H1 (cell line): Measurements from ENCODE around the gene NDUFA8. TPM values are rescaled to one million over a fixed set of nuclear protein-coding genes. Genes with fewer than 3 reads are reported as not detected.

Experiments used
- CTCF ChIA-PET: fragments of 300-600 bp; sonication (Branson Sonifier 250); formaldehyde crosslinking; loops from one replicate; lab custom pipeline; 2021; ENCODE audit not compliant: partially characterized antibody; lab: Charles Lee
- POLR2A ChIA-PET: fragments of 300-600 bp; sonication (Branson Sonifier 250); formaldehyde crosslinking; loops from one replicate; lab custom pipeline; 2021; ENCODE audit warnings: inconsistent platforms; ENCODE audit not compliant: partially characterized antibody; lab: Charles Lee
- DNase-seq, 2 experiments: peaks; one replicate each; pipeline versions ENCODE4 v3.0.0 to v3.0.0-alpha.2; 2010 to 2022; ENCODE audit warnings: low spot score in 2 of 2, low read depth in 1 of 2, mixed read lengths in 1 of 2
- FAIRE-seq: peaks from 2 replicates; lab custom pipeline; 2011; peaks lifted over from hg19 to GRCh38; lab: Jason Lieb, UNC
- H2AFZ ChIP-seq: 2 replicates; pipeline ENCODE4 v1.8.1; 2012; ENCODE audit warnings: low read length, inconsistent platforms
- H2AK5ac ChIP-seq: 2 replicates; pipeline ENCODE4 v1.6.1; 2013; ENCODE audit warnings: low read depth, low read length
- H2BK120ac ChIP-seq: replicated peaks from 2 replicates; pipeline ENCODE3; 2013; ENCODE audit warnings: low read depth, low read length, inconsistent platforms
- H2BK12ac ChIP-seq: 2 replicates; pipeline ENCODE4 v1.6.1; 2013; ENCODE audit warnings: low read depth, low read length
- H2BK15ac ChIP-seq: 2 replicates; pipeline ENCODE4 v1.6.1; 2013; ENCODE audit warnings: low read length
- H2BK20ac ChIP-seq: 2 replicates; pipeline ENCODE4 v1.6.1; 2013; ENCODE audit warnings: low read length
- H2BK5ac ChIP-seq: 2 replicates; pipeline ENCODE4 v1.6.1; 2013; ENCODE audit warnings: low read depth, low read length
- H3K14ac ChIP-seq: 2 replicates; pipeline ENCODE4 v1.6.1; 2013; ENCODE audit warnings: inconsistent platforms; ENCODE audit not compliant: insufficient read length
- H3K18ac ChIP-seq: 2 replicates; pipeline ENCODE4 v1.6.1; 2013; ENCODE audit warnings: low read length; ENCODE audit errors: extremely low read depth
- H3K23ac ChIP-seq: 2 replicates; pipeline ENCODE4 v1.6.1; 2013; ENCODE audit warnings: inconsistent platforms; ENCODE audit not compliant: insufficient read length
- H3K23me2 ChIP-seq: 2 replicates; pipeline ENCODE4 v1.6.1; 2013; ENCODE audit warnings: low read depth, low read length
- H3K27ac ChIP-seq: 2 replicates; pipeline ENCODE4 v1.6.1; 2011; ENCODE audit warnings: low read depth, low read length, inconsistent platforms
- H3K27me3 ChIP-seq, 4 experiments: replicated peaks in 1 of 4; 1 replicate in 1 of 4; 2 replicates in 3 of 4; pipeline versions ENCODE4 v1.6.1 to v1.8.1; 2011 to 2013; ENCODE audit warnings: low read length in 3 of 4, mild to moderate bottlenecking in 3 of 4, inconsistent platforms in 2 of 4, mixed read lengths in 2 of 4, moderate library complexity in 1 of 4; ENCODE audit not compliant: control insufficient read depth in 3 of 4, insufficient read depth in 3 of 4; ENCODE audit errors: extremely low read depth in 1 of 4
- H3K36me3 ChIP-seq, 4 experiments: 2 replicates each; pipeline versions ENCODE4 v1.6.1 to v1.8.1; 2011 to 2013; ENCODE audit warnings: mild to moderate bottlenecking in 4 of 4, low read length in 3 of 4, moderate library complexity in 2 of 4, control low read depth in 1 of 4, inconsistent platforms in 1 of 4; ENCODE audit not compliant: insufficient read depth in 4 of 4, control insufficient read depth in 2 of 4
- H3K4ac ChIP-seq: replicated peaks from 2 replicates; pipeline ENCODE3; 2013; ENCODE audit warnings: low read length, low read depth, mixed read lengths, inconsistent platforms; ENCODE audit not compliant: insufficient read length
- H3K4me1 ChIP-seq, 4 experiments: replicated peaks in 1 of 4; 1 replicate in 1 of 4; 2 replicates in 3 of 4; pipeline versions ENCODE4 v1.6.1 to v1.8.1; 2011 to 2013; ENCODE audit warnings: low read length in 3 of 4, inconsistent platforms in 2 of 4, mixed read lengths in 1 of 4; ENCODE audit not compliant: insufficient read depth in 4 of 4, control insufficient read depth in 3 of 4
- H3K4me2 ChIP-seq, 2 experiments: 2 replicates each; pipeline versions ENCODE4 v1.6.1 to v1.8.1; 2011 to 2013; ENCODE audit warnings: low read depth in 2 of 2, low read length in 2 of 2, control low read depth in 1 of 2, inconsistent platforms in 1 of 2, mild to moderate bottlenecking in 1 of 2; ENCODE audit not compliant: insufficient read depth in 1 of 2
- H3K4me3 ChIP-seq, 4 experiments: fragments of 200-600, 300-600 bp in 1 of 4; sonication (generic), shearing (Covaris generic), sonication (Bioruptor Twin) in 1 of 4; 2 replicates each; pipeline versions ENCODE4 v1.5.1 to v1.8.1; 2011 to 2016; ENCODE audit warnings: low read length in 4 of 4, low read depth in 3 of 4, control low read depth in 2 of 4, inconsistent platforms in 2 of 4, mild to moderate bottlenecking in 2 of 4, mixed read lengths in 1 of 4, moderate library complexity in 1 of 4; ENCODE audit not compliant: insufficient read depth in 2 of 4; ENCODE audit errors: extremely low read depth in 1 of 4
- H3K56ac ChIP-seq: replicated peaks from 2 replicates; pipeline ENCODE3; 2013; ENCODE audit warnings: low read depth, mild to moderate bottlenecking, mixed read lengths, low read length, inconsistent platforms; ENCODE audit not compliant: insufficient read length
- H3K79me1 ChIP-seq: 2 replicates; pipeline ENCODE4 v1.6.1; 2013; ENCODE audit warnings: low read depth, low read length, control low read depth
- H3K79me2 ChIP-seq, 2 experiments: 2 replicates each; pipeline versions ENCODE4 v1.6.1 to v1.8.1; 2012 to 2013; ENCODE audit warnings: low read length in 2 of 2, mild to moderate bottlenecking in 2 of 2, inconsistent platforms in 1 of 2; ENCODE audit not compliant: insufficient read depth in 2 of 2, control insufficient read depth in 1 of 2
- H3K9ac ChIP-seq, 4 experiments: replicated peaks in 1 of 4; 1 replicate in 1 of 4; 2 replicates in 3 of 4; pipeline versions ENCODE4 v1.6.1 to v1.8.1; 2011 to 2013; ENCODE audit warnings: low read depth in 3 of 4, low read length in 3 of 4, control low read depth in 2 of 4, mild to moderate bottlenecking in 2 of 4, moderate library complexity in 2 of 4, inconsistent platforms in 1 of 4; ENCODE audit errors: extremely low read depth in 1 of 4
- H3K9me3 ChIP-seq, 2 experiments: 2 replicates each; pipeline versions ENCODE4 v1.6.1 to v1.8.1; 2012 to 2013; ENCODE audit warnings: mild to moderate bottlenecking in 2 of 2, moderate library complexity in 2 of 2, control low read depth in 1 of 2, inconsistent platforms in 1 of 2, low read depth in 1 of 2, low read length in 1 of 2, mixed read lengths in 1 of 2; ENCODE audit not compliant: insufficient read depth in 2 of 2
- H4K20me1 ChIP-seq, 2 experiments: replicated peaks in 1 of 2; 2 replicates each; pipeline versions ENCODE3 to v1.8.1; 2011 to 2013; ENCODE audit warnings: inconsistent platforms in 2 of 2, low read length in 2 of 2, mild to moderate bottlenecking in 1 of 2; ENCODE audit not compliant: insufficient read depth in 2 of 2, control insufficient read depth in 1 of 2
- H4K5ac ChIP-seq: 2 replicates; pipeline ENCODE4 v1.6.1; 2013; ENCODE audit warnings: low read length, low read depth, mixed read lengths, inconsistent platforms; ENCODE audit not compliant: insufficient read length
- H4K8ac ChIP-seq: 2 replicates; pipeline ENCODE4 v1.8.0; 2013; ENCODE audit warnings: mild to moderate bottlenecking, moderate library complexity, low read length, inconsistent platforms; ENCODE audit not compliant: insufficient read depth; ENCODE audit errors: extremely low read depth
- H4K91ac ChIP-seq: replicated peaks from 2 replicates; pipeline ENCODE3; 2013; ENCODE audit warnings: low read length, mixed read lengths, inconsistent platforms; ENCODE audit not compliant: insufficient read length
- CHD1 ChIP-seq: IDR thresholded peaks from 2 replicates; pipeline ENCODE4 v1.6.1; 2012; ENCODE audit warnings: low read depth, low read length, improper control_type of control experiment
- EGR1 ChIP-seq: IDR thresholded peaks from 2 replicates; pipeline ENCODE4 v1.6.1; 2011; ENCODE audit warnings: low read depth, low read length, borderline replicate concordance
- PHF8 ChIP-seq: fragments of 200-600 bp; sonication (generic); conservative IDR thresholded peaks from 2 replicates; pipeline ENCODE4 v1.7.1; 2012; ENCODE audit warnings: low read depth, mild to moderate bottlenecking, inconsistent platforms, low read length, moderate library complexity
- RAD21 ChIP-seq, 2 experiments: IDR thresholded peaks in 1 of 2; conservative IDR thresholded peaks in 1 of 2; 2 replicates each; pipeline ENCODE4 v1.6.1; 2011; ENCODE audit warnings: low read depth in 2 of 2, low read length in 2 of 2, improper control_type of control experiment in 1 of 2, inconsistent platforms in 1 of 2, mild to moderate bottlenecking in 1 of 2, moderate library complexity in 1 of 2
- RBBP5 ChIP-seq: IDR thresholded peaks from 2 replicates; pipeline ENCODE4 v1.7.1; 2012; ENCODE audit warnings: low read depth, mild to moderate bottlenecking, inconsistent platforms, low read length, moderate library complexity, borderline replicate concordance
- RFX5 ChIP-seq: IDR thresholded peaks from 2 replicates; pipeline ENCODE4 v1.6.1; 2011; ENCODE audit warnings: low read depth, low read length, improper control_type of control experiment, borderline replicate concordance
- RNF2 ChIP-seq: fragments of 200-900, 300-1000 bp; sonication (generic); IDR thresholded peaks from 2 replicates; pipeline ENCODE4 v1.7.1; 2016; ENCODE audit warnings: borderline replicate concordance, low read depth, mild to moderate bottlenecking, antibody characterized with exemption, low read length; ENCODE audit not compliant: poor library complexity, severe bottlenecking; ENCODE audit errors: missing control alignments
- SP1 ChIP-seq: IDR thresholded peaks from 2 replicates; pipeline ENCODE4 v1.6.1; 2011; ENCODE audit warnings: low read depth, low read length
- TAF1 ChIP-seq: IDR thresholded peaks from 2 replicates; pipeline ENCODE4 v1.6.1; 2011; ENCODE audit warnings: mild to moderate bottlenecking, low read depth, low read length
- TAF7 ChIP-seq: optimal IDR thresholded peaks from 2 replicates; pipeline ENCODE3; 2011; ENCODE audit warnings: low read depth, mild to moderate bottlenecking, inconsistent platforms, low read length, moderate library complexity, borderline replicate concordance
- TBP ChIP-seq: IDR thresholded peaks from 2 replicates; pipeline ENCODE4 v1.6.1; 2011; ENCODE audit warnings: low read depth, low read length, improper control_type of control experiment
- WGBS, 2 experiments: shearing (Covaris generic) in 1 of 2; methylation state at CpG; one replicate each; pipeline versions ENCODE4 v1.1.6 to v1.1.7; 2013 to 2015; ENCODE audit warnings: low lambda C conversion rate in 2 of 2, mixed read lengths in 2 of 2, inconsistent platforms in 1 of 2, low coverage in 1 of 2, missing lambda C conversion rate in 1 of 2; ENCODE audit not compliant: insufficient replicate concordance in 2 of 2, insufficient coverage in 1 of 2, insufficient read length in 1 of 2; ENCODE audit errors: extremely low coverage in 1 of 2, missing lambda C conversion rate in 1 of 2; 5-methylcytosine and 5-hydroxymethylcytosine counted together
- polyA plus RNA-seq, 7 experiments: library from polyadenylated mRNA; depleted of rRNA in 3 of 7; stranded (reverse) in 5 of 7; unstranded in 2 of 7; fragments of >200 nt in 5 of 7; fragments of 200-250 nt in 2 of 7; gene quantifications; 1 replicate in 5 of 7; 2 replicates in 1 of 7; 4 replicates in 1 of 7; pipeline versions ENCODE4 v1.2.1 to v1.2.3, GENCODE V29; 2011 to 2013; ENCODE audit warnings: missing spikeins in 2 of 7, mixed read lengths in 2 of 7
- total RNA-seq: library from RNA; stranded (reverse); fragmentation: NEBNext Ultra II Directional; extraction: Animal tissue kit (Norgen Biotek cat#: 25700); gene quantifications from 2 replicates; pipeline ENCODE4 v1.2.1, GENCODE V29; 2021

Gene NDUFA8
- total and polyA plus RNA-seq, 2 of the 8 experiments (the other 6 are each of a cell fraction or from before 2014, with no cell fraction given): 61.0 to 73.8 TPM

- Histone ChIP-seq H2BK12ac (no peak overlapping the region), H3K23ac (no peak overlapping the region), H3K4ac (no peak overlapping the region), H3K23me2 (no peaks in the 10 kb centered on the region), H4K5ac (no peak overlapping the region), H3K18ac (no peak overlapping the region), H3K4me1 (no peaks in the 10 kb centered on the region), H3K4me2 (no peak overlapping the region), H2AK5ac (no peak overlapping the region), H3K27ac (no peak overlapping the region), H3K14ac (no peak overlapping the region), H3K56ac (no peak overlapping the region), H3K79me1 (no peaks in the 10 kb centered on the region), H4K20me1 (no peaks in the 10 kb centered on the region), H3K27me3 (peaks cover 0 to 4% (median under 1%) of the 10 kb centered on the region in 4 experiments; a peak in 2 of 7 replicates), H3K9ac (no peak overlapping the region), H2BK5ac (no peak overlapping the region), H3K36me3 (no peaks in the 10 kb centered on the region), H2BK20ac (no peak overlapping the region), H3K9me3 (no peaks in the 10 kb centered on the region), H4K91ac (no peak overlapping the region), H2BK15ac (no peak overlapping the region), H3K79me2 (no peaks in the 10 kb centered on the region), H2AFZ (no peak overlapping the region), H3K4me3 (no peak overlapping the region), H2BK120ac (no peak overlapping the region), H4K8ac (no peak overlapping the region)
- WGBS, 2 experiments: 84% methylated on average over 3 of the region's 3 CpGs; no CpG with 5 or more reads in 1 of the 2 experiments
- ChIA-PET CTCF (interaction anchor here (1.2 to 2.3 kb wide), 5 partner anchors 9 to 48 kb away, joined by 4 to 14 read pairs (median 8); partner anchors contain the start of genes MORN5 and NDUFA8), POLR2A (no interaction called here)
- DNase-seq: no peak
- FAIRE-seq: no peak
- TF ChIP-seq SP1 (no peak), CHD1 (no peak), TAF7 (no peak), EGR1 (no peak), RAD21 (IDR thresholded peaks at IDR 0.05 in 1 of 2, conservative IDR thresholded peaks at IDR 0.05 in 1 of 2; ENCODE audit: low read depth in 2 of 2, low read length in 2 of 2) (no peak), RFX5 (no peak), RNF2 (no peak), RBBP5 (no peak), TBP (no peak), TAF1 (no peak), PHF8 (no peak)
Observed at GRCh38 chr9:122173670-122174069, 14.1 kb upstream of the NDUFA8 start.
